Hepatocyte (in vitro differentiated cells): ENCODE measurements around the gene TTBK1.

Experiments
- EZH2 ChIP-seq: fragments of 200-600 bp; sonication (generic); IDR thresholded peaks from 2 replicates; pipeline ENCODE4 v1.6.1; 2016; ENCODE audit warnings: antibody characterized with exemption, mild to moderate bottlenecking, borderline replicate concordance
- TF ChIP-seq, protein P1 (sequence below): fragments of 200-600 bp; sonication (generic); IDR thresholded peaks from 2 replicates; pipeline ENCODE4 v1.5.1; 2016; ENCODE audit warnings: antibody characterized with exemption, mild to moderate bottlenecking; ENCODE audit not compliant: poor library complexity

DNA sequence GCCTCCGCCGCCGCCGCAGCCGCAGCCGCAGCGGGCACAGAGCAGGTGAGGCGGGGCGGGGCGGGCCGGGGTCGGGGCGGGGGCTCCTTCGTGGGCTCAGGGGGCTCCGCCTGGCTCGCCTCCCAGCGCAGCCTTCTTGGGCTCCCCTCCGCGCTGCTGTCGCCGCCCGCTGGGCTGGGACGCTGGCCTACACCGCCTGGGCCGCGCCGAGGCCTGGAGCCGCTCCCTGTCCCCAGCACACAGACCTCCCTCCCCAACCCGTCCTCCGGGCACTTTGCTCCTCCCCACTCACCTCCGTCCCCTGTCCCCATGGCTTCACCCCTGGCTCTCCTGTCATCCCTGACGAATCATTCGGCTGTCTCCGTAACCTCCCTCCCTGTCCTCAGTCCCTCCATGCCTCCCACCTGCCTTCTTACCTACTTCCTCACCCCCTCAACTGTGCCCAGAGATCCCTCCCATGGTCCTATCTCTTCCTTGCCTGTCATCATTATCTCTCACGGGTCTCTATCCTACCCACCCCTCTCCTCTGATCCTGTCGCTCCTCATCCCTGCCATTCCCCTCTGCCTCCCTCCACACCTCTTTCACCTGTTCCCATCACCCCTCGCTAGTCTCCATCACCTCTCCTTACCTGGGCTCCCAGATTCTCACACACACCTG lies 512 bp downstream of the TTBK1 start:
- TF ChIP-seq EZH2: no peak
- TF ChIP-seq, protein P1, sequence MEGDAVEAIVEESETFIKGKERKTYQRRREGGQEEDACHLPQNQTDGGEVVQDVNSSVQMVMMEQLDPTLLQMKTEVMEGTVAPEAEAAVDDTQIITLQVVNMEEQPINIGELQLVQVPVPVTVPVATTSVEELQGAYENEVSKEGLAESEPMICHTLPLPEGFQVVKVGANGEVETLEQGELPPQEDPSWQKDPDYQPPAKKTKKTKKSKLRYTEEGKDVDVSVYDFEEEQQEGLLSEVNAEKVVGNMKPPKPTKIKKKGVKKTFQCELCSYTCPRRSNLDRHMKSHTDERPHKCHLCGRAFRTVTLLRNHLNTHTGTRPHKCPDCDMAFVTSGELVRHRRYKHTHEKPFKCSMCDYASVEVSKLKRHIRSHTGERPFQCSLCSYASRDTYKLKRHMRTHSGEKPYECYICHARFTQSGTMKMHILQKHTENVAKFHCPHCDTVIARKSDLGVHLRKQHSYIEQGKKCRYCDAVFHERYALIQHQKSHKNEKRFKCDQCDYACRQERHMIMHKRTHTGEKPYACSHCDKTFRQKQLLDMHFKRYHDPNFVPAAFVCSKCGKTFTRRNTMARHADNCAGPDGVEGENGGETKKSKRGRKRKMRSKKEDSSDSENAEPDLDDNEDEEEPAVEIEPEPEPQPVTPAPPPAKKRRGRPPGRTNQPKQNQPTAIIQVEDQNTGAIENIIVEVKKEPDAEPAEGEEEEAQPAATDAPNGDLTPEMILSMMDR: no peak
